K562 (cell line): ENCODE data around the gene MRPL33.

Source experiments
- SLC30A9 ChIP-seq: fragments of 250-450 bp; sonication (Bioruptor Pico); IDR thresholded peaks from 2 replicates; pipeline ENCODE4 v1.8.0; 2022; ENCODE audit warnings: mild to moderate bottlenecking, moderate library complexity
- ZFX ChIP-seq: sonication (generic); formaldehyde crosslinking; IDR thresholded peaks from 2 replicates; pipeline ENCODE4 v1.8.0; 2022; ENCODE audit warnings: mild to moderate bottlenecking, missing genetic modification reagents, moderate library complexity
- TF ChIP-seq, protein P1 (sequence below): sonication (generic); formaldehyde crosslinking; IDR thresholded peaks from 2 replicates; pipeline ENCODE4 v1.9.0; 2022; ENCODE audit warnings: mild to moderate bottlenecking, missing genetic modification reagents

DNA sequence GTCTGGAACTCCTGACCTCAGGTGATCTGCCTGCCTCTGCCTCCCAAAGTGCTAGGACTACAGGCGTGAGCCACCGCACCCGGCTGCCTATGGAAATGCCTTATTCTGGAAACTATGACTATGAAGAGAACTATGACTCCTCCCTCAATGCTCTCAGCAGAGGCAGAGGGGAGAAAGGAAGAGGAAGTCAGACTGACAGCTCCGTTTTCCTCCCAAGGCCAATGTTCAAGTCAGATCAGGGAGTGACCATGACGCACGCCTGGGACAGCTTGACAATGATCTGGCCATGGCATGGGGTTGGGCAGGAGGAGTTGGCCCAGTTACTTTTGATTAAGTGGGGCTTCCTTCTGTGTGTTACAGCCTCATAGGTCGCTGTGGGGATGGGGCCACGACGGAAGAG, 44.3 kb upstream of the MRPL33 start:
- TF ChIP-seq, protein P1, sequence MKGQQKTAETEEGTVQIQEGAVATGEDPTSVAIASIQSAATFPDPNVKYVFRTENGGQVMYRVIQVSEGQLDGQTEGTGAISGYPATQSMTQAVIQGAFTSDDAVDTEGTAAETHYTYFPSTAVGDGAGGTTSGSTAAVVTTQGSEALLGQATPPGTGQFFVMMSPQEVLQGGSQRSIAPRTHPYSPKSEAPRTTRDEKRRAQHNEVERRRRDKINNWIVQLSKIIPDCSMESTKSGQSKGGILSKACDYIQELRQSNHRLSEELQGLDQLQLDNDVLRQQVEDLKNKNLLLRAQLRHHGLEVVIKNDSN (CRISPR knock-in tag) = no peak
- TF ChIP-seq ZFX (no peak), SLC30A9 (CRISPR knock-in tag) (no peak)
